ENCODE results near the gene UBE2Q1.

The UBE2Q1 gene

GRCh38 chr1:154556422-154556821 is 2.0 kb downstream of the UBE2Q1 start:
- H3K36me3 Mint-ChIP-seq (ENCODE audit: insufficient read depth), result peaks cover 37% of the 10 kb centered on the region
- no peak for ATAC-seq (replicated peaks; ENCODE audit: extremely low read depth, poor library complexity, severe bottlenecking)
- no peak for DNase-seq (ENCODE audit: low spot score in 2 of 2)
- no peaks in the 10 kb centered on the region for H3K27me3 Mint-ChIP-seq
- peak overlapping the region; percentile 84 for H3K4me3 Mint-ChIP-seq
- H3K9me3 Mint-ChIP-seq, result no peaks in the 10 kb centered on the region
- H3K27ac Mint-ChIP-seq (ENCODE audit: low read depth), result no peak overlapping the region
- H3K4me1 Mint-ChIP-seq, result peaks cover 56% of the 10 kb centered on the region

- Mint-ChIP-seq H3K9me3 (no peaks in the 10 kb centered on the region), H3K27ac (ENCODE audit: low read depth) (no peak overlapping the region), H3K4me1 (peaks cover 61% of the 10 kb centered on the region), H3K27me3 (no peaks in the 10 kb centered on the region), H3K4me3 (no peak overlapping the region), H3K36me3 (ENCODE audit: insufficient read depth) (peaks cover 54% of the 10 kb centered on the region)
- DNase-seq (ENCODE audit: low spot score in 2 of 2) (no peak), ATAC-seq (replicated peaks; ENCODE audit: extremely low read depth, poor library complexity, severe bottlenecking) (no peak)
These were observed 5.1 kb downstream of the UBE2Q1 start for GRCh38 chr1:154553056-154554030.

- H3K4me3 Mint-ChIP-seq, result no peak overlapping the region
- H3K27ac Mint-ChIP-seq (ENCODE audit: low read depth), result no peak overlapping the region
- no peak for ATAC-seq (replicated peaks; ENCODE audit: extremely low read depth, poor library complexity, severe bottlenecking)
- H3K27me3 Mint-ChIP-seq, result no peaks in the 10 kb centered on the region
- peaks cover 56% of the 10 kb centered on the region for H3K36me3 Mint-ChIP-seq (ENCODE audit: insufficient read depth)
- H3K9me3 Mint-ChIP-seq, result no peaks in the 10 kb centered on the region
- peaks cover 51% of the 10 kb centered on the region for H3K4me1 Mint-ChIP-seq
- no peak for DNase-seq (ENCODE audit: low spot score in 2 of 2)
These were observed 6.4 kb downstream of the UBE2Q1 start for GRCh38 chr1:154552036-154552435.

GRCh38 chr1:154551474-154551873 is 7.0 kb downstream of the UBE2Q1 start:
- no peak for ATAC-seq (replicated peaks; ENCODE audit: extremely low read depth, poor library complexity, severe bottlenecking)
- Mint-ChIP-seq H3K36me3 (ENCODE audit: insufficient read depth) (peaks cover 56% of the 10 kb centered on the region), H3K4me3 (no peak overlapping the region), H3K27ac (ENCODE audit: low read depth) (no peak overlapping the region), H3K27me3 (no peaks in the 10 kb centered on the region), H3K4me1 (peaks cover 46% of the 10 kb centered on the region), H3K9me3 (no peaks in the 10 kb centered on the region)
- no peak for DNase-seq (ENCODE audit: low spot score in 2 of 2)

- no peak overlapping the region for H3K27ac Mint-ChIP-seq (ENCODE audit: low read depth)
These were observed 7.8 kb downstream of the UBE2Q1 start for GRCh38 chr1:154550657-154551056.

GRCh38 chr1:154550070-154550469 is 8.4 kb downstream of the UBE2Q1 start:
- ATAC-seq (replicated peaks; ENCODE audit: extremely low read depth, poor library complexity, severe bottlenecking) (no peak), DNase-seq (ENCODE audit: low spot score in 2 of 2) (no peak)
- peaks cover 32% of the 10 kb centered on the region for H3K4me1 Mint-ChIP-seq
- H3K36me3 Mint-ChIP-seq (ENCODE audit: insufficient read depth), result peaks cover 53% of the 10 kb centered on the region
- no peak overlapping the region for H3K27ac Mint-ChIP-seq (ENCODE audit: low read depth)
- no peaks in the 10 kb centered on the region for H3K27me3 Mint-ChIP-seq
- no peaks in the 10 kb centered on the region for H3K9me3 Mint-ChIP-seq
- no peak overlapping the region for H3K4me3 Mint-ChIP-seq

More at GRCh38 chr1:154550657-154551056, 7.8 kb downstream of the UBE2Q1 start:
- Mint-ChIP-seq H3K4me3 (no peak overlapping the region), H3K4me1 (peaks cover 38% of the 10 kb centered on the region), H3K27me3 (no peaks in the 10 kb centered on the region), H3K9me3 (no peaks in the 10 kb centered on the region), H3K36me3 (ENCODE audit: insufficient read depth) (peaks cover 56% of the 10 kb centered on the region)
- no peak for DNase-seq (ENCODE audit: low spot score in 2 of 2)
- ATAC-seq (replicated peaks; ENCODE audit: extremely low read depth, poor library complexity, severe bottlenecking), result no peak

GRCh38 chr1:154549202-154549770 is 9.2 kb downstream of the UBE2Q1 start:
- DNase-seq (ENCODE audit: low spot score in 2 of 2), result no peak
- Mint-ChIP-seq H3K9me3 (no peaks in the 10 kb centered on the region), H3K27me3 (no peaks in the 10 kb centered on the region), H3K27ac (ENCODE audit: low read depth) (no peak overlapping the region), H3K4me3 (no peak overlapping the region), H3K36me3 (ENCODE audit: insufficient read depth) (peaks cover 45% of the 10 kb centered on the region), H3K4me1 (peaks cover 25% of the 10 kb centered on the region)
- no peak for ATAC-seq (replicated peaks; ENCODE audit: extremely low read depth, poor library complexity, severe bottlenecking)

- ATAC-seq (replicated peaks; ENCODE audit: extremely low read depth, poor library complexity, severe bottlenecking), result no peak
- Mint-ChIP-seq H3K9me3 (no peaks in the 10 kb centered on the region), H3K27me3 (no peaks in the 10 kb centered on the region), H3K27ac (ENCODE audit: low read depth) (no peak overlapping the region), H3K36me3 (ENCODE audit: insufficient read depth) (peaks cover 34% of the 10 kb centered on the region), H3K4me3 (no peak overlapping the region), H3K4me1 (peaks cover 20% of the 10 kb centered on the region)
- no peak for DNase-seq (ENCODE audit: low spot score in 2 of 2)
These were observed 10.4 kb downstream of the UBE2Q1 start for GRCh38 chr1:154548028-154548427.

GRCh38 chr1:154547105-154547732 is 11.2 kb downstream of the UBE2Q1 start:
- no peak overlapping the region for H3K27ac Mint-ChIP-seq (ENCODE audit: low read depth)
- no peak overlapping the region for H3K4me3 Mint-ChIP-seq
- ATAC-seq (replicated peaks; ENCODE audit: extremely low read depth, poor library complexity, severe bottlenecking) (no peak), DNase-seq (ENCODE audit: low spot score in 2 of 2) (no peak)
- H3K9me3 Mint-ChIP-seq, result no peaks in the 10 kb centered on the region
- peaks cover 18% of the 10 kb centered on the region for H3K4me1 Mint-ChIP-seq
- peaks cover 3% of the 10 kb centered on the region for H3K27me3 Mint-ChIP-seq
- H3K36me3 Mint-ChIP-seq (ENCODE audit: insufficient read depth), result peaks cover 28% of the 10 kb centered on the region

- Mint-ChIP-seq H3K27ac (ENCODE audit: low read depth) (no peak overlapping the region), H3K4me3 (no peak overlapping the region), H3K36me3 (ENCODE audit: insufficient read depth) (peaks cover 23% of the 10 kb centered on the region), H3K27me3 (peaks cover 10% of the 10 kb centered on the region), H3K4me1 (peaks cover 18% of the 10 kb centered on the region), H3K9me3 (no peaks in the 10 kb centered on the region)
- ATAC-seq (replicated peaks; ENCODE audit: extremely low read depth, poor library complexity, severe bottlenecking) (peak; percentile 67), DNase-seq (ENCODE audit: low spot score in 2 of 2) (peak in 1 of 2 donors; percentile 32)
These were observed 12.0 kb downstream of the UBE2Q1 start for GRCh38 chr1:154546264-154547063.

GRCh38 chr1:154541231-154541630 is 17.2 kb downstream of the UBE2Q1 start:
- DNase-seq (ENCODE audit: low spot score in 2 of 2), result no peak
- no peak overlapping the region for H3K4me3 Mint-ChIP-seq

More at GRCh38 chr1:154541231-154541630, 17.2 kb downstream of the UBE2Q1 start:
- Mint-ChIP-seq H3K9me3 (no peaks in the 10 kb centered on the region), H3K4me1 (no peaks in the 10 kb centered on the region), H3K36me3 (ENCODE audit: insufficient read depth) (no peaks in the 10 kb centered on the region), H3K27ac (ENCODE audit: low read depth) (no peak overlapping the region), H3K27me3 (peaks cover 46% of the 10 kb centered on the region)
- no peak for ATAC-seq (replicated peaks; ENCODE audit: extremely low read depth, poor library complexity, severe bottlenecking)

Data from central memory CD8-positive, alpha-beta T cell (primary cell).